Neural crest cell (in vitro differentiated cells): ENCODE measurements around the gene CADPS. TPM values are rescaled to one million over a fixed set of nuclear protein-coding genes. Genes with fewer than 3 reads are reported as not detected.

Experiments
- DNase-seq: peaks from one replicate; pipeline ENCODE4 v3.0.0; 2021; ENCODE audit warnings: low read depth, mixed read lengths, low spot score
- H3K27ac Mint-ChIP-seq: one replicate; pipeline ENCODE4 v1.8.0; 2021; ENCODE audit warnings: mild to moderate bottlenecking, mixed read lengths; ENCODE audit not compliant: unreplicated experiment
- H3K27me3 Mint-ChIP-seq: 2 replicates; pipeline ENCODE4 v1.8.0; 2021; ENCODE audit warnings: low read depth, mild to moderate bottlenecking, mixed read lengths
- H3K36me3 Mint-ChIP-seq: 2 replicates; pipeline ENCODE4 v1.8.0; 2021; ENCODE audit warnings: low read depth, mild to moderate bottlenecking, mixed read lengths
- H3K4me1 Mint-ChIP-seq: 2 replicates; pipeline ENCODE4 v1.8.0; 2021; ENCODE audit warnings: mixed read lengths
- H3K4me3 Mint-ChIP-seq: one replicate; pipeline ENCODE4 v1.8.0; 2021; ENCODE audit warnings: mild to moderate bottlenecking, mixed read lengths
- H3K9me3 Mint-ChIP-seq: 2 replicates; pipeline ENCODE4 v1.8.0; 2021; ENCODE audit warnings: mixed read lengths
- CTCF ChIP-seq: fragments of 200-600 bp; sonication (generic); conservative IDR thresholded peaks from 2 replicates; pipeline ENCODE4 v1.5.0; 2021; ENCODE audit warnings: antibody characterized with exemption, mild to moderate bottlenecking
- total RNA-seq: library from RNA; stranded (reverse); gene quantifications from 2 replicates; pipeline ENCODE4 v1.2.1, GENCODE V29; 2021

Gene CADPS
- total RNA-seq, 1 donor from 2014 or later = 9.3 TPM

GRCh38 chr3:62562596-62562995, 312.6 kb downstream of the CADPS start:
- Mint-ChIP-seq H3K27me3 (peaks cover 8% of the 10 kb centered on the region), H3K9me3 (no peaks in the 10 kb centered on the region), H3K4me1 (peaks cover 4% of the 10 kb centered on the region), H3K27ac (no peak overlapping the region), H3K4me3 (no peak overlapping the region), H3K36me3 (no peaks in the 10 kb centered on the region)
- TF ChIP-seq CTCF = no peak
- DNase-seq = no peak

GRCh38 chr3:62562017-62562416, 313.2 kb downstream of the CADPS start:
- Mint-ChIP-seq H3K27me3 (peaks cover 6% of the 10 kb centered on the region), H3K36me3 (no peaks in the 10 kb centered on the region), H3K4me1 (peaks cover 4% of the 10 kb centered on the region), H3K9me3 (no peaks in the 10 kb centered on the region), H3K4me3 (no peak overlapping the region), H3K27ac (no peak overlapping the region)
- TF ChIP-seq CTCF = no peak
- DNase-seq = no peak

- Mint-ChIP-seq H3K36me3 (no peaks in the 10 kb centered on the region), H3K27me3 (peaks cover 6% of the 10 kb centered on the region), H3K9me3 (no peaks in the 10 kb centered on the region), H3K4me3 (no peak overlapping the region), H3K4me1 (peaks cover 4% of the 10 kb centered on the region), H3K27ac (no peak overlapping the region)
- peak; percentile 71 for TF ChIP-seq CTCF
- DNase-seq = no peak
Measured at GRCh38 chr3:62559831-62560445, 315.3 kb downstream of the CADPS start.

- no peak overlapping the region for H3K4me3 Mint-ChIP-seq
- TF ChIP-seq CTCF = peak; percentile 74
- peaks cover 4% of the 10 kb centered on the region for H3K4me1 Mint-ChIP-seq
- no peaks in the 10 kb centered on the region for H3K36me3 Mint-ChIP-seq
- H3K27me3 Mint-ChIP-seq = peaks cover 6% of the 10 kb centered on the region
- H3K9me3 Mint-ChIP-seq = no peaks in the 10 kb centered on the region
- peak; percentile 59 for DNase-seq
- H3K27ac Mint-ChIP-seq = no peak overlapping the region
Measured at GRCh38 chr3:62558549-62559112, 316.6 kb downstream of the CADPS start.

- Mint-ChIP-seq H3K9me3 (no peaks in the 10 kb centered on the region), H3K4me3 (no peak overlapping the region), H3K36me3 (no peaks in the 10 kb centered on the region), H3K27me3 (peaks cover 6% of the 10 kb centered on the region), H3K4me1 (peaks cover 4% of the 10 kb centered on the region), H3K27ac (no peak overlapping the region)
- no peak for TF ChIP-seq CTCF
- DNase-seq = no peak
Measured at GRCh38 chr3:62557983-62558382, 317.2 kb downstream of the CADPS start.
